ENCODE measurements around the gene CPS1. TPM values are rescaled to one million over a fixed set of nuclear protein-coding genes. Genes with fewer than 3 reads are reported as not detected.

The CPS1 gene
- total and polyA plus RNA-seq, 2 of the 8 experiments (the other 6 are each of a cell fraction or from before 2014, with no cell fraction given): 7.9 to 15.7 TPM

DNA sequence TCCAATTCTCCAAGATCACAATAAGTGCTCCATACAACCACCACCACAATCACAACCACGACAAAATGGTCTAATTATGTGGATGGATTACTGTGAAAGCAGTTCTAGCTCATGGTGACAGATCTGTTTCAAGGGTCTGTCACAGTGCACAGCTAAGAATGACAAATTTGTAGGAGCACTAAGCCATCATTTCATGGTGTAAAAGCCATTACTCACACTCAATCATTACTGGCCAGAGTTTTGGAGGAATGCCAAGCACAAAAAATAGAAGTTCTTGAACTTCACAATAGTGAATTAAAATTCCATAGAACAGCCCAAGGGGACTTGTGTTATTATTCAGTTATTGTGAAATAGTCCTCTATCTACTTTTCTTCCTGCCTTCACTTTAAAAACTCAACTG lies 2.3 kb downstream of the CPS1 start (continued):
- TF ChIP-seq, protein P1, sequence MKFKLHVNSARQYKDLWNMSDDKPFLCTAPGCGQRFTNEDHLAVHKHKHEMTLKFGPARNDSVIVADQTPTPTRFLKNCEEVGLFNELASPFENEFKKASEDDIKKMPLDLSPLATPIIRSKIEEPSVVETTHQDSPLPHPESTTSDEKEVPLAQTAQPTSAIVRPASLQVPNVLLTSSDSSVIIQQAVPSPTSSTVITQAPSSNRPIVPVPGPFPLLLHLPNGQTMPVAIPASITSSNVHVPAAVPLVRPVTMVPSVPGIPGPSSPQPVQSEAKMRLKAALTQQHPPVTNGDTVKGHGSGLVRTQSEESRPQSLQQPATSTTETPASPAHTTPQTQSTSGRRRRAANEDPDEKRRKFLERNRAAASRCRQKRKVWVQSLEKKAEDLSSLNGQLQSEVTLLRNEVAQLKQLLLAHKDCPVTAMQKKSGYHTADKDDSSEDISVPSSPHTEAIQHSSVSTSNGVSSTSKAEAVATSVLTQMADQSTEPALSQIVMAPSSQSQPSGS (IDR thresholded peaks at IDR 0.05; ENCODE audit: low read length): no peak
- no peak for TF ChIP-seq CHD2 (IDR thresholded peaks at IDR 0.05; ENCODE audit: low read length)
- TF ChIP-seq, protein P2, sequence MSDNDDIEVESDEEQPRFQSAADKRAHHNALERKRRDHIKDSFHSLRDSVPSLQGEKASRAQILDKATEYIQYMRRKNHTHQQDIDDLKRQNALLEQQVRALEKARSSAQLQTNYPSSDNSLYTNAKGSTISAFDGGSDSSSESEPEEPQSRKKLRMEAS (IDR thresholded peaks at IDR 0.05): no peak
